ENCODE measurements around the gene LAMB4.

Gene LAMB4

GRCh38 chr7:107982918-107983389 lies 147.2 kb downstream of the LAMB4 start:
- DNase-seq = no peak

DNA sequence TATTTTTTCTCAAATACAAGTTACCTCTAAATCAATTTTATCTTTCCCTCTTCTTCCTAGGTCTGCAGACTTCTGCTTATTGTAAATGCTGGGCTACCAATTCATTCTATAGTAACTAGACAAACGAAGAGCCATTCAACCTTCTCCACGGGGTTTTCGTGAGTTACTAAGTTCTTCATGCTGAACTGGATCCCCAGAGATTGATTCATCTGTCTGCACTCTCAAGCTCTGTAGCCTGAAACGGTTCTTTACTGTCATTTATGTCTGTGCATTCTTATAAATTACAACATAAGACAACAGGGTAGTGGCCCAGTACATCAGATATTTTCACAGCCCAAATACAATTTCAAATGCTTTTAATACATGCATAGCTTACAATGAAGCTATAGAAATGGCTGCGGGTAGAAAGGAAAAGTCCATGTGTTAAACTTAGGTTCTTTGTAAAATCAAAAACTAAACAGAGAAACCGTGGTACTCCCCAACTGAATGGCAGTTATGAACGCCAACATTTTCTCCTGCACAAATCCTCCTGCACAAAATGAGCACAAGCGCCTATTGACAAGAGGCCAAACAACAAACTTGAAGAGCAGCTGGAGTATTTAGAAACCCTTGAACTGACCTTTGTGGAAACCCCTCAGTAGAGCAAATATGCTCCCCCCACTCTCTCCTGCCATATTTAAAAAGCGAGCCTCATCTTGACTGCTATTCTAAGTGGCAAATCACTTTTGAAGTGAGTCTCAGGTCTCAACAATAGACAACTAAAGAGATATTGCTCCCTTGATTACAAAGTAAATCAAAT lies 147.9 kb downstream of the LAMB4 start:
- no peak for DNase-seq

DNA sequence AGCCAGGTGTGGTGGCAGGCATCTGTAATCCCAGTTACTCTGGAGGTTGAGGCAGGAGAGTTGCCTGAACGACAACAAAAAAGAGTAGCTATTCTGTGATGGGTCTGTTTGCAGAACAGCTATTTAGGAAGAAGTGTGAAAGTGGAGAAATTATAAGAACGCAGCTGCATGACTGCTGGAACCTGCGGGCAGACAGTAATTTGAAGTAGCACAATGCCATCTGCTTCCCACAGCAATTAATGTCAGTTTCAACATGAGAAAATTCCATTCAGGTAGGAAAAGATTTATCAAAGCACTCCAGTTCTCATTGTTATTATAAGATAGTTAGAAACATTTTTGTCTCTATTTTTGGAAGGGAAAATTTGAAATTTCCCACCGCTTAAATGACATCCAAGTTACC lies 148.7 kb downstream of the LAMB4 start:
- no peak for DNase-seq

DNA sequence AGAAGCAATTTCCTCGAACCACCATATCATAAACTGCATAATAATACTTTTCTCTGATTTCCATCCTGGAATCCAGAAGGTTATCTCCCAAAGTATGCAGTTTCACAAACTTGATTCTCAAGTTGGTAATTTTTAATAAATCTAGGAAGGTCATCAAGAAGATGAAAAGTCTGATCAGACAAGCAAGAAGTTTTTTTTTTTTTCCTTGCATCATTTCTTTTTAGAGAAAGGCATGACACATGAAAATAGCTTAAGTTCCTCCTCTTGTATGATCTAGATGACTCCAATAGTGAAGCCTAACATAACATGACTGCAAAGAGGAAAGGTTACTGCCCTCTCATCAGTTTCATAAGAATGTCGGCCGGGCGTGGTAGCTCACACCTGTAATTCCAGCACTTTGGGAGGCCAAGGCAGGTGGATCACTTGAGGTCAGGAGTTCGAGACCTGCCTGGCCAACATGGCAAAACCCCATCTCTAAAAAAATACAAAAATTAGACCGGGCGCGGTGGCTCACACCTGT lies 149.4 kb downstream of the LAMB4 start:
- no peak for DNase-seq

GRCh38 chr7:107980171-107980570 lies 150.0 kb downstream of the LAMB4 start:
- no peak for DNase-seq

- no peak for DNase-seq
These were observed 151.2 kb downstream of the LAMB4 start for GRCh38 chr7:107978815-107979408.

- no peak for DNase-seq
These were observed 153.1 kb downstream of the LAMB4 start for GRCh38 chr7:107977048-107977447.

DNA sequence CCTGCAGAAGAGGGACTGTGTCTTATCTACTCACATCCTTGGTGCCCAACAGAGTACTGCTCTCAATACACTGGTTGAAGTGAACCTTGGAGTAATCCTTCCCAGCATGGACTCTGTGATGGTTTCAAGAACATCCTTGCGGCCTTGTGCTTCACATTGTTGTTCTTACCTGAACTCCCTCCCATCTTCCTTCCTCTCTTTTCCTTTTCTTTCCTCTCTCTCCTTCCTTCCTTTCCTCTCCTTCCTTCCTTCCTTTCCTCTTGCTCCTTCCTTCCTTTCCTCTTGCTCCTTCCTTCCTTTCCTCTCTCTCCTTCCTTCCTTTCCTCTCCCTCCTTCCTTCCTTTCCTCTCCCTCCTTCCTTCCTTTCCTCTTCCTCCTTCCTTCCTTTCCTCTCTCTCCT lies 153.5 kb downstream of the LAMB4 start:
- DNase-seq = no peak

GRCh38 chr7:107975394-107976013 lies 154.7 kb downstream of the LAMB4 start:
- DNase-seq = no peak

- no peak for DNase-seq
These were observed 156.3 kb downstream of the LAMB4 start for GRCh38 chr7:107973861-107974260.

All from cerebellar nuclear complex (tissue), 1 donor.